Measurements from ENCODE around the gene KLF6.

KLF6 gene

GRCh38 chr10:3774018-3774813 lies 10.8 kb downstream of the KLF6 start:
- no peak for DNase-seq

- DNase-seq: no peak
Measured at GRCh38 chr10:3773460-3774017, 11.5 kb downstream of the KLF6 start.

- no peak for DNase-seq
Measured at GRCh38 chr10:3772361-3773171, 12.4 kb downstream of the KLF6 start.

GRCh38 chr10:3770611-3771110 lies 14.3 kb downstream of the KLF6 start:
- no peak for DNase-seq

GRCh38 chr10:3769556-3769955 lies 15.5 kb downstream of the KLF6 start:
- DNase-seq: no peak

GRCh38 chr10:3766046-3766756 lies 18.8 kb downstream of the KLF6 start:
- DNase-seq: no peak

GRCh38 chr10:3765146-3765545 lies 19.9 kb downstream of the KLF6 start:
- no peak for DNase-seq

GRCh38 chr10:3764626-3765112 lies 20.3 kb downstream of the KLF6 start:
- no peak for DNase-seq

- no peak for DNase-seq
Measured at GRCh38 chr10:3763852-3764625, 21.0 kb downstream of the KLF6 start.

GRCh38 chr10:3763035-3763456 lies 22.0 kb downstream of the KLF6 start:
- no peak for DNase-seq

GRCh38 chr10:3762309-3762708 lies 22.7 kb downstream of the KLF6 start:
- DNase-seq: no peak

GRCh38 chr10:3761904-3762303 lies 23.1 kb downstream of the KLF6 start:
- no peak for DNase-seq

- no peak for DNase-seq
Measured at GRCh38 chr10:3761021-3761686, 23.9 kb downstream of the KLF6 start.

- no peak for DNase-seq
Measured at GRCh38 chr10:3760083-3760482, 24.9 kb downstream of the KLF6 start.

- no peak for DNase-seq
Measured at GRCh38 chr10:3759397-3759796, 25.6 kb downstream of the KLF6 start.

GRCh38 chr10:3758491-3758970 lies 26.5 kb downstream of the KLF6 start:
- no peak for DNase-seq

- no peak for DNase-seq
Measured at GRCh38 chr10:3757638-3758490, 27.1 kb downstream of the KLF6 start.

- DNase-seq: no peak
Measured at GRCh38 chr10:3757250-3757637, 27.8 kb downstream of the KLF6 start.

GRCh38 chr10:3756360-3756740 lies 28.7 kb downstream of the KLF6 start:
- no peak for DNase-seq
